ENCODE measurements around the gene IMMT.

DNA sequence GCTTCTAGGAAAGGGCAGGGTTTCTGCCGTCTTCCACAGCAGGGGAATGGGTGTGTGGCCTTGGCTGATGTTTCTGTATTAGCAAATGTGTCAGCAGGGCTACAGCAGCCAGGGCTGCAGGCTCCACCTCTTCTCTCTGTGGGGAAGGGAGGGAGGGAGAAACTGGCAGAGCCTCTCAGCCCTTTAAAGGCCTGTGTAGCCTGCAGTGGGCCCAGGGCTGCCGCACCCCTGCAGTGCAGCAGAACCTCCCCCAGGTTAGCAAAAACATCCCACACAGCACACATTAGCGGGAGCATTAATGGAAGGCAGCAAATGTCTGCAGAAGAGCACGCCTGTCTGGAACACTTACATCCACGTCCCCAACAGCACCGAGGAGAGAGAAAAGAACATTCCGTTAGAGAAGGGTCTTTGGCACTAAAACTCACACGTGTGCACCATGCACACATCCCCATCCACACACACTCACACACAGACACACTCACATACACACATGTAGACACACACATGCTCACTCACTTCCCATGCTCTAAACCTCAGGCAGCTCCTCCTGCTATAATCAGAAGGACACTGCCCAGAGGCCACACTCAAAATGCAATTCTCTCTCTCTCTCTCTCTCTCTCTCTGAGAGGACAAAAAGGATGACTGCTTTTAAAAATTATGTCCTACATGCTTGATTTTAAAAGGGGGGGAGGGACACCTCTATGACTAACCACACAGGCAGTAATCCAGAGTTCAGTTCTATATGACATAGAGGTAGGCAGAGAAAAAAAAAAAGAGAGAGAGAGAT, 28.1 kb upstream of the IMMT start:
- TF ChIP-seq, protein P1, sequence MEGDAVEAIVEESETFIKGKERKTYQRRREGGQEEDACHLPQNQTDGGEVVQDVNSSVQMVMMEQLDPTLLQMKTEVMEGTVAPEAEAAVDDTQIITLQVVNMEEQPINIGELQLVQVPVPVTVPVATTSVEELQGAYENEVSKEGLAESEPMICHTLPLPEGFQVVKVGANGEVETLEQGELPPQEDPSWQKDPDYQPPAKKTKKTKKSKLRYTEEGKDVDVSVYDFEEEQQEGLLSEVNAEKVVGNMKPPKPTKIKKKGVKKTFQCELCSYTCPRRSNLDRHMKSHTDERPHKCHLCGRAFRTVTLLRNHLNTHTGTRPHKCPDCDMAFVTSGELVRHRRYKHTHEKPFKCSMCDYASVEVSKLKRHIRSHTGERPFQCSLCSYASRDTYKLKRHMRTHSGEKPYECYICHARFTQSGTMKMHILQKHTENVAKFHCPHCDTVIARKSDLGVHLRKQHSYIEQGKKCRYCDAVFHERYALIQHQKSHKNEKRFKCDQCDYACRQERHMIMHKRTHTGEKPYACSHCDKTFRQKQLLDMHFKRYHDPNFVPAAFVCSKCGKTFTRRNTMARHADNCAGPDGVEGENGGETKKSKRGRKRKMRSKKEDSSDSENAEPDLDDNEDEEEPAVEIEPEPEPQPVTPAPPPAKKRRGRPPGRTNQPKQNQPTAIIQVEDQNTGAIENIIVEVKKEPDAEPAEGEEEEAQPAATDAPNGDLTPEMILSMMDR (IDR thresholded peaks at IDR 0.05), result no peak
- no peak for TF ChIP-seq POLR2A (IDR thresholded peaks at IDR 0.05)
